Testis (tissue), 3 donors: ENCODE data around the gene KCNJ10. TPM values are rescaled to one million over a fixed set of nuclear protein-coding genes. Genes with fewer than 3 reads are reported as not detected.

Experiments used
- DNase-seq: peaks from one replicate; pipeline ENCODE4 v3.0.0-alpha.2; 2019
- H3K27ac ChIP-seq, 2 donors: fragments of 200-600 bp; sonication (generic); one replicate each; pipeline ENCODE4 v1.5.1; 2019
- H3K27me3 ChIP-seq: fragments of 200-600 bp; sonication (generic); one replicate; pipeline ENCODE4 v1.5.1; 2019
- H3K36me3 ChIP-seq: fragments of 200-600 bp; sonication (generic); one replicate; pipeline ENCODE4 v1.5.1; 2017; ENCODE audit warnings: low read depth; ENCODE audit errors: missing control alignments
- H3K4me1 ChIP-seq: fragments of 200-600 bp; sonication (generic); one replicate; pipeline ENCODE4 v1.5.1; 2019
- H3K4me3 ChIP-seq, 2 donors: fragments of 200-600 bp; sonication (generic); one replicate each; pipeline ENCODE4 v1.5.1; 2017 to 2019
- H3K9me3 ChIP-seq: fragments of 200-600 bp; sonication (generic); one replicate; pipeline ENCODE4 v1.5.1; 2017
- POLR2A ChIP-seq: fragments of 450-650 bp; IDR thresholded peaks from one replicate; pipeline ENCODE4 v1.6.1; 2017; ENCODE audit warnings: antibody characterized with exemption, mild to moderate bottlenecking, moderate library complexity
- WGBS, 2 donors: methylation state at CpG; one replicate each; pipeline ENCODE4 v1.1.5; 2018; 5-methylcytosine and 5-hydroxymethylcytosine counted together
- intact Hi-C: fragments of 100-400 bp; cut with DNase I; formaldehyde crosslinking; loops from one replicate; pipeline ENCODE4 v1.15.1; 2023; ENCODE audit warnings: low total_unique reads
- polyA plus RNA-seq: library from polyadenylated mRNA; stranded (reverse); fragments of 350-450 nt; fragmentation: Illumina TruSeq; extraction: RNeasy Lipid Tissue Mini Kit (QIAGEN cat#74804); gene quantifications from one replicate; pipeline ENCODE4 v1.2.3, GENCODE V29; 2014; ENCODE audit warnings: low read depth, low replicate concordance; ENCODE audit not compliant: insufficient read depth
- total RNA-seq, 2 donors: library from RNA; depleted of rRNA; stranded (reverse); fragments of >200 nt; gene quantifications; one replicate each; pipeline ENCODE4 v1.2.3, GENCODE V29; 2016
- TF ChIP-seq, protein P1 (sequence below), 3 experiments: fragments of 450-650 bp in 2 of 3; fragments of 200-600 bp in 1 of 3; sonication (generic) in 1 of 3; IDR thresholded peaks; one replicate each; pipeline ENCODE4 v1.5.1; 2016 to 2019; ENCODE audit warnings: antibody characterized with exemption in 3 of 3, mild to moderate bottlenecking in 2 of 3, moderate library complexity in 1 of 3

KCNJ10 gene
- total and polyA plus RNA-seq, 3 donors from 2014 or later = 0.79 to 1.9 (median 1.5) TPM

DNA sequence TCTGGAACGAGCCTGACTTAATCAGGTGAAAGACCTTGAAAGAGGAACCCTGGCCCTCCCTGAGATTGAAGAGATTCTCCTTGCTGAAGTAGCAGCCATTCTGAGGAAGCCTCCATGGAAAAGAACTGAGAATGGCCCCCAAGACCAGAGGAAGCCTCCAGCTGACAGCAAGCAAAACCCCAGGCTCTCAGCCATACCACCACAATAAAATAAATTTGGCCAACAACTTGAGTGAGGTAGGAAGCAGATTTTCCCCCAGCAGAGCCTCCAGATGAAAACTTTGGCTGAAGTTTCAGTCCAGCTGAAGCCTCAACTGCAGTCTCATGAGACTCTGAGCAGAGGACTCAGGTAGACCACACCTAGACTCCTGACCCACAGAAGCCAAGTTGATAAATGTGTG is 82.0 kb downstream of the KCNJ10 start:
- Histone ChIP-seq H3K36me3 (no peaks in the 10 kb centered on the region), H3K27me3 (no peaks in the 10 kb centered on the region), H3K9me3 (no peaks in the 10 kb centered on the region), H3K4me3 (no peak overlapping the region), H3K4me1 (no peaks in the 10 kb centered on the region), H3K27ac (no peak overlapping the region)
- TF ChIP-seq, protein P1, sequence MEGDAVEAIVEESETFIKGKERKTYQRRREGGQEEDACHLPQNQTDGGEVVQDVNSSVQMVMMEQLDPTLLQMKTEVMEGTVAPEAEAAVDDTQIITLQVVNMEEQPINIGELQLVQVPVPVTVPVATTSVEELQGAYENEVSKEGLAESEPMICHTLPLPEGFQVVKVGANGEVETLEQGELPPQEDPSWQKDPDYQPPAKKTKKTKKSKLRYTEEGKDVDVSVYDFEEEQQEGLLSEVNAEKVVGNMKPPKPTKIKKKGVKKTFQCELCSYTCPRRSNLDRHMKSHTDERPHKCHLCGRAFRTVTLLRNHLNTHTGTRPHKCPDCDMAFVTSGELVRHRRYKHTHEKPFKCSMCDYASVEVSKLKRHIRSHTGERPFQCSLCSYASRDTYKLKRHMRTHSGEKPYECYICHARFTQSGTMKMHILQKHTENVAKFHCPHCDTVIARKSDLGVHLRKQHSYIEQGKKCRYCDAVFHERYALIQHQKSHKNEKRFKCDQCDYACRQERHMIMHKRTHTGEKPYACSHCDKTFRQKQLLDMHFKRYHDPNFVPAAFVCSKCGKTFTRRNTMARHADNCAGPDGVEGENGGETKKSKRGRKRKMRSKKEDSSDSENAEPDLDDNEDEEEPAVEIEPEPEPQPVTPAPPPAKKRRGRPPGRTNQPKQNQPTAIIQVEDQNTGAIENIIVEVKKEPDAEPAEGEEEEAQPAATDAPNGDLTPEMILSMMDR (IDR thresholded peaks at IDR 0.05) = no peak
- TF ChIP-seq POLR2A = no peak
- intact Hi-C loops = no loop called here
- no peak for DNase-seq
- WGBS, 2 donors = 47 to 52% methylated on average over 1 of the region's 1 CpG

DNA sequence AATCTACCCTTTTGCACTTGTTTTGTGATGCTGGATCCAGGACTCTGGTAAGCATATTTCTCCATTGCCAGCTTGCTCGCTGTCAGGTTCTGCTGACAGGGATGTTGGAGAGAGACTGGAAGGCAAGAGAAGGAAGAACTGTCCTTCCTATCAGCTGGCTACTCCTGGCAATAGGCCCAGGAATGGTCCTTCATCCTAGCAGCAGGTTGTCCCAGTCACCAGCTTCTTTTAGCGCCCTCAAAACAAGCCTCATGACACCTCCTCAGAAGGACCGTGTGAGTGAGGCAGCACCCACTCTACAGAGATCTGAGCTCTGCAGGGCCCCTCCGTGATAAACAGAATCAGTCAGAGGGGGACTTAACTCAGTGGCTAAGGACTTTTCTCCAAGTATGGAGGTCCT is 82.8 kb downstream of the KCNJ10 start:
- WGBS, 2 donors = 73 to 78% methylated on average over 4 of the region's 4 CpGs
- intact Hi-C loops = no loop called here
- DNase-seq = no peak
- H3K36me3 ChIP-seq = no peaks in the 10 kb centered on the region
- no peaks in the 10 kb centered on the region for H3K4me1 ChIP-seq
- TF ChIP-seq, protein P1 (IDR thresholded peaks at IDR 0.05) = no peak
- no peak for TF ChIP-seq POLR2A
- H3K27ac ChIP-seq = no peak overlapping the region
- no peak overlapping the region for H3K4me3 ChIP-seq
- H3K9me3 ChIP-seq = no peaks in the 10 kb centered on the region
- H3K27me3 ChIP-seq = no peaks in the 10 kb centered on the region

DNA sequence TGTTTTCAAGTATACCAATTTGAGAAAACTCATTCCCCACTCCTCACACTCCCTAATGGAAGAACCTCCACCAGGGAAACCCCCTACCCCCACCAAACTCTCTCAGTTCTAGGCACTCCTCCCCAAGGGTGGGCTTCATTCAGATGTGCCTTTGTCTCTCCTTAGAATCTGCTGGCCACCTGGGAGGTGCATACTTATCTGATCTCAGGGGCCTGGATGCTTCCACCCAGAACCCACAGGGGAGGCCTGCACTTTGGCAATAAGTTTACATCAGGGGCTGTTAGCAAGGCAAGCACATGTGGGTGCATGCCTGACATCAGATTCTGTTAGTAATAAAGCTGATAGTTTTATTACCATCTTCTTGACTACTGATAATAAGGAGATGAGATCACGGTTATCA is 83.4 kb downstream of the KCNJ10 start:
- H3K27me3 ChIP-seq = no peaks in the 10 kb centered on the region
- intact Hi-C loops = no loop called here
- H3K36me3 ChIP-seq = no peaks in the 10 kb centered on the region
- no peak for DNase-seq
- TF ChIP-seq POLR2A = no peak
- TF ChIP-seq, protein P1 (IDR thresholded peaks at IDR 0.05) = no peak
- no peak overlapping the region for H3K27ac ChIP-seq
- H3K9me3 ChIP-seq = no peaks in the 10 kb centered on the region
- 90 to 100% methylated on average over 1 of the region's 1 CpG for WGBS, 2 donors
- H3K4me3 ChIP-seq = no peak overlapping the region
- H3K4me1 ChIP-seq = no peaks in the 10 kb centered on the region

DNA sequence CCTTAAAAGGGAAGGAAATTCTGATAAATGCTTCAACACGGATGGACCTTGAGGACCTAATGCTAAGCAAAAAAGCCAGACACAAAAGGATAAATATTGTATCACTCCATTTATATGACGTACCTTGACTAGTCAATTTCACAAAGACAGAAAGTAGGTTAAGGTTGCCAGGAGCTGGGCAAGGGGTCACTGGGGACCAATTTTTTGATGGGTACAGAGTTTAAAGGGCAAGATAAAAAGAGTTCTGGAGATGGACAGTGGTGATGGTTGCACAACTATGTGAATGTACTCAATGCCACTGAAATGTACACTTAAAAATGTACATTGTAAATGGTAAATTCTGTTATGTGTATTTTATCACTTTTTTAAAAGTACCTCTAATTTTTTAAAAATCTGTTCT is 83.9 kb downstream of the KCNJ10 start:
- no peak overlapping the region for H3K4me3 ChIP-seq
- DNase-seq = no peak
- H3K27ac ChIP-seq = no peak overlapping the region
- H3K36me3 ChIP-seq = no peaks in the 10 kb centered on the region
- 75 to 86% methylated on average over 2 of the region's 2 CpGs for WGBS, 2 donors
- H3K9me3 ChIP-seq = no peaks in the 10 kb centered on the region
- intact Hi-C loops = no loop called here
- TF ChIP-seq POLR2A = no peak
- TF ChIP-seq, protein P1 (IDR thresholded peaks at IDR 0.05) = no peak
- no peaks in the 10 kb centered on the region for H3K4me1 ChIP-seq
- no peaks in the 10 kb centered on the region for H3K27me3 ChIP-seq

DNA sequence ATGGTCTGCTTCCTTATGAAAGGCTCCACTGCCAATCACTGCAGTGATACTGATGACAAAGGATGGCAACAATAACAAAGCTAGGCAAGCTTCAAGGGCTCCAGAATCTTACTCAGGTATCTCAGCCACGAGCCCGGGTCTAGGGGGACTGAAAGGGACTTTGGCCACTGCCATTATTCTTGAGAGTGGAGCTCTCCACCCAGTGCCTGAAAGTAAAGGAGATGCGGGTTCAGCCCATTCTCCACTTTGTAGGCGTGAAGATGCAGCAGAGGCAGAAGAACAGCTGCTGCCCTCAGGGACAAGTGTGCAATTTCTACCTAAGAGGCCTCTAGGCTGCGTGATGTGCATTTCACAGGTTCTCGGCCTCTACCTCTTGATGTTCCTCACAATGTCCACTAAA is 84.5 kb downstream of the KCNJ10 start:
- WGBS, 2 donors = 93 to 97% methylated on average over 6 of the region's 6 CpGs
- H3K27me3 ChIP-seq = no peaks in the 10 kb centered on the region
- TF ChIP-seq, protein P1 (IDR thresholded peaks at IDR 0.05) = no peak
- TF ChIP-seq POLR2A = no peak
- no peak overlapping the region for H3K4me3 ChIP-seq
- no peak for DNase-seq
- no peaks in the 10 kb centered on the region for H3K4me1 ChIP-seq
- intact Hi-C loops = no loop called here
- no peaks in the 10 kb centered on the region for H3K36me3 ChIP-seq
- H3K27ac ChIP-seq = no peak overlapping the region
- no peaks in the 10 kb centered on the region for H3K9me3 ChIP-seq
